A673 (cell line): Measurements from ENCODE around the gene ADCYAP1R1. TPM values are rescaled to one million over a fixed set of nuclear protein-coding genes. Genes with fewer than 3 reads are reported as not detected.

ENCODE experiments used
- BruUV-seq: library from RNA; stranded (reverse); fragments of 400-500 nt; replicated peaks from 2 replicates; lab custom pipeline; 2021; lab: Mats Ljungman, UMichigan
- CTCF ChIA-PET: fragments of 300-600 bp; sonication (Branson Sonifier 250); formaldehyde crosslinking; loops from one replicate; lab custom pipeline; 2022; ENCODE audit warnings: antibody characterized with exemption; lab: Charles Lee
- POLR2A ChIA-PET: fragments of 300-600 bp; sonication (Branson Sonifier 250); formaldehyde crosslinking; loops from one replicate; lab custom pipeline; 2022; ENCODE audit warnings: antibody characterized with exemption; ENCODE audit not compliant: low non-redundant PET; lab: Charles Lee
- DNase-seq: peaks from one replicate; pipeline ENCODE4 v3.0.0-alpha.2; 2015; ENCODE audit warnings: low spot score
- H3K27ac ChIP-seq: fragments of 200-600 bp; sonication (generic); 2 replicates; pipeline ENCODE4 v1.5.1; 2016; ENCODE audit warnings: mixed run types, low read depth, mild to moderate bottlenecking, mixed read lengths, antibody characterized with exemption, low read length; ENCODE audit not compliant: poor library complexity, severe bottlenecking
- H3K27me3 ChIP-seq: fragments of 200-600 bp; sonication (generic); replicated peaks from 2 replicates; pipeline ENCODE4 v1.6.1; 2017; ENCODE audit warnings: mixed run types, low read depth, mild to moderate bottlenecking, mixed read lengths, antibody characterized with exemption, low read length; ENCODE audit not compliant: insufficient read depth, poor library complexity
- H3K36me3 ChIP-seq: fragments of 200-600 bp; sonication (generic); 2 replicates; pipeline ENCODE4 v1.6.1; 2016; ENCODE audit warnings: mixed run types, mild to moderate bottlenecking, mixed read lengths, antibody characterized with exemption, low read length; ENCODE audit not compliant: insufficient read depth, poor library complexity, severe bottlenecking
- H3K4me1 ChIP-seq: fragments of 200-600 bp; sonication (generic); 2 replicates; pipeline ENCODE4 v1.6.1; 2017; ENCODE audit warnings: mixed run types, mild to moderate bottlenecking, mixed read lengths, antibody characterized with exemption, low read length; ENCODE audit not compliant: insufficient read depth, poor library complexity, severe bottlenecking
- H3K4me3 ChIP-seq: fragments of 200-600 bp; sonication (generic); 2 replicates; pipeline ENCODE4 v1.5.1; 2016; ENCODE audit warnings: low read depth, mixed run types, mild to moderate bottlenecking, mixed read lengths, low read length; ENCODE audit not compliant: poor library complexity, severe bottlenecking
- H3K9me3 ChIP-seq: fragments of 200-600 bp; sonication (generic); 2 replicates; pipeline ENCODE4 v1.6.1; 2016; ENCODE audit warnings: mixed run types, low read depth, mild to moderate bottlenecking, mixed read lengths, antibody characterized with exemption, low read length; ENCODE audit not compliant: poor library complexity, severe bottlenecking
- EZH2 ChIP-seq: fragments of 200-600 bp; sonication (generic); IDR thresholded peaks from 2 replicates; pipeline ENCODE4 v1.6.1; 2017; ENCODE audit warnings: borderline replicate concordance, low read depth, mild to moderate bottlenecking, mixed read lengths, antibody characterized with exemption, low read length; ENCODE audit not compliant: poor library complexity, severe bottlenecking
- intact Hi-C: fragments of 100-400 bp; cut with micrococcal nuclease; formaldehyde crosslinking; loops from one replicate; pipeline ENCODE4 v1.10.0; 2022; ENCODE audit not compliant: unreplicated experiment
- total RNA-seq: library from RNA; stranded (reverse); gene quantifications from 2 replicates; pipeline ENCODE4 v1.2.3, GENCODE V29; 2021
- TF ChIP-seq, protein P1 (sequence below): fragments of 300-800, 200-600 bp; sonication (generic); conservative IDR thresholded peaks from 2 replicates; pipeline ENCODE4 v1.5.1; 2017; ENCODE audit warnings: low read depth, mild to moderate bottlenecking, antibody characterized with exemption, low read length, moderate library complexity, mixed read lengths

Gene ADCYAP1R1
- total RNA-seq, 1 experiment from 2014 or later = not detected

DNA sequence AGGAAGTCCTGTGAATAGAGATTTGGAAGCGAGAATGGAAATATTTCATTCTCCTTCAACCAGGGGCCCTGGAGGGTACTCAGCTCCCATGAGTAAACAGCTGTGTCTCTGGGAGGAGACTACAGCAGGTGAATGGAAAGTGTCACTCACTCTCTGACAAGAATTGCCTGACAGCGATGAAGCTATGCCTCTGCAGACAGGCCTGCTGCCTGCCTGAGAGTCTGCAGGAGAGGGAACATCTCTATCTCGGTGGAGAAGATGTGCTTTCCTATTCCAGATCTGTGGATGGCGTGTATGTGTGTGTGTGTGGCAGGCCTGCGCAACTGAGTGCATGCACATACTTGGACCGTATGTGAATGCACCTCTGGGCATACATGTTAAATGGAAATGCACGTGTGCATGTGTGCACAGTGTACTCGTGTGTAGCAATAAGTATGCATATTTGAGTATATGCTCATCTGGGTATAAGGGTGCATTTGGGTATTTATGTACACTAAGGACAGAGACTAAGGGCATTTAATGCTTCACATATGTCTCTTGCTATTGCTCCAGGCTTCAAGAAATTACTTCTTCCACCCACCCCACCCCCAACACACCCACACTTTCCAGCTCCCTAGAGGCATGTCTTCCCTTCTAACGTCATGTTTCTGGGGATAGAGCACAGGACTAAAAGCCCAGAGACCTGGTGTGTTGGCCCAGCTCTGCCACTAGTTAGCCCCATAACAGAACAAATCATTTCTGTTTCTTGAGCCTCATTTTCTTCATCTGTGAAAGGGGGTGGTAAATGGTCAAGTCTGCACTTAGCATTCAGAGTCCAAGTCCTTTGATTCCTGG lies 4.6 kb upstream of the ADCYAP1R1 start:
- TF ChIP-seq, protein P1, sequence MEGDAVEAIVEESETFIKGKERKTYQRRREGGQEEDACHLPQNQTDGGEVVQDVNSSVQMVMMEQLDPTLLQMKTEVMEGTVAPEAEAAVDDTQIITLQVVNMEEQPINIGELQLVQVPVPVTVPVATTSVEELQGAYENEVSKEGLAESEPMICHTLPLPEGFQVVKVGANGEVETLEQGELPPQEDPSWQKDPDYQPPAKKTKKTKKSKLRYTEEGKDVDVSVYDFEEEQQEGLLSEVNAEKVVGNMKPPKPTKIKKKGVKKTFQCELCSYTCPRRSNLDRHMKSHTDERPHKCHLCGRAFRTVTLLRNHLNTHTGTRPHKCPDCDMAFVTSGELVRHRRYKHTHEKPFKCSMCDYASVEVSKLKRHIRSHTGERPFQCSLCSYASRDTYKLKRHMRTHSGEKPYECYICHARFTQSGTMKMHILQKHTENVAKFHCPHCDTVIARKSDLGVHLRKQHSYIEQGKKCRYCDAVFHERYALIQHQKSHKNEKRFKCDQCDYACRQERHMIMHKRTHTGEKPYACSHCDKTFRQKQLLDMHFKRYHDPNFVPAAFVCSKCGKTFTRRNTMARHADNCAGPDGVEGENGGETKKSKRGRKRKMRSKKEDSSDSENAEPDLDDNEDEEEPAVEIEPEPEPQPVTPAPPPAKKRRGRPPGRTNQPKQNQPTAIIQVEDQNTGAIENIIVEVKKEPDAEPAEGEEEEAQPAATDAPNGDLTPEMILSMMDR = no peak
- TF ChIP-seq EZH2 = no peak
- CTCF ChIA-PET = no interaction called here
- H3K27ac ChIP-seq = no peak overlapping the region
- no peaks in the 10 kb centered on the region for H3K36me3 ChIP-seq
- H3K9me3 ChIP-seq = no peaks in the 10 kb centered on the region
- H3K4me3 ChIP-seq = no peak overlapping the region
- peaks cover 25% of the 10 kb centered on the region for H3K27me3 ChIP-seq
- POLR2A ChIA-PET = interaction anchor here (0.5 kb wide), 1 partner anchor 18 kb away, joined by 3 read pairs; no protein-coding TSS in a partner anchor
- H3K4me1 ChIP-seq = peaks cover 9% of the 10 kb centered on the region
- intact Hi-C loops = no loop called here
- no peak for DNase-seq
- BruUV-seq = no TSS peak

DNA sequence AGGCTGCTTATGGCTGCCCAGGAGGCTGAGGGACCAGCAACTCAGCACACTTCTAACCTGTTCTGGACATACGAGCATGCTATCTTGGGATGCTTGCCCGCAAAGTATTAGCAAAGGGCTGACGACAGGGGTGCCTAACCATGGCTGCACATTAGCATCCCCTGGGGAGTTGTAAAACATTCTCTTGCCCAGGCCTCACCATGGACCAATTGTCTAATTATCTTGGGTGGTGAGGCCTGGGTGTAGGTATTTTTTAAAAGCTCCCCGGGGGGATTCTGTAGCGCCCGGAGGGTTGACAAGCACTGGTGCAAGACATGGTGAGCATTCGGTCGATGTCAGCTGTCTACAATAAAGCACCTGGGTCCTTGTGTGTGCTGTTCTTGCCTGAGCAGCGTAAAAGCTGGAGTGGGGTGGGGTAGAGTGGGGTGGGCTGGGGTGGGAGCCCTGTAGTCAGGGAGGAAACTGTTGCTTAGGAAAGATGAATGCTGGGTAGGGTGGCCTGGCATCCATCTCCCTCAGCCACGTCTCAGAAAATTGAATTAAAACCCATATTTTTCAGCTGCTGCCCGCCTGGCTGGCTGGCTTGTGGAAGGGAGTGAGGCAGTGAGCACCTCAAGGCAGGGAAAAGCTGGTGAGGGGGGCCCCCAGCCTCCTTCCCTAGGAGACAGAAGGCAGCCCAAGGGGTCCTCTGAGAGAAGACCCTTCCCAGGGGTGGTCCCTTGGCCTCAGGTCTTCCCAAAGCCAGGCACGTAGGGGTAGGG lies 2.9 kb upstream of the ADCYAP1R1 start:
- no peak overlapping the region for H3K27ac ChIP-seq
- H3K4me1 ChIP-seq = no peaks in the 10 kb centered on the region
- intact Hi-C loops = no loop called here
- no peaks in the 10 kb centered on the region for H3K36me3 ChIP-seq
- DNase-seq = no peak
- BruUV-seq = no TSS peak
- no peaks in the 10 kb centered on the region for H3K9me3 ChIP-seq
- TF ChIP-seq, protein P1 = no peak
- ChIA-PET POLR2A (no interaction called here), CTCF (no interaction called here)
- H3K27me3 ChIP-seq = peaks cover 42% of the 10 kb centered on the region
- H3K4me3 ChIP-seq = no peak overlapping the region

DNA sequence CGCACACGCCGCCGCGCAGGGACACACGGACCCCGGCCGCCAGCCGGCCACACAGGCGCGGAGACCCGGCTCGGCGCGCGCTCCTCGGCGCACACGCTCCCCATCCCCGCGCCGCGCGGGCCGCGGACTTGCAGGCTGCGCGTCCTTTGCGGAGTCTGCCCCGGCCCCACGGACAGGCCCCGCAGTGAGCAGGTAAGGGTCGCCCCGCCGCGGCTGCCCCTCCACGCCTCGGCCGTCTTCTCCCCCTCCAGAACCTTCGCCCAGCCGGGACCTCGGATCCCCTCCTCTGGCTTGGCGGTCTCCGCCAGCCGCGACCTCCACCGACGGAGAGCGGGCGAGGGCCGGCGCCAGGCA lies 356 bp downstream of the ADCYAP1R1 start:
- intact Hi-C loops = no loop called here
- ChIA-PET POLR2A (no interaction called here), CTCF (no interaction called here)
- Histone ChIP-seq H3K36me3 (no peaks in the 10 kb centered on the region), H3K4me1 (no peaks in the 10 kb centered on the region), H3K27ac (no peak overlapping the region), H3K27me3 (peaks cover 51% of the 10 kb centered on the region), H3K9me3 (no peaks in the 10 kb centered on the region), H3K4me3 (peak overlapping the region; percentile 40)
- TF ChIP-seq, protein P1 = no peak
- TF ChIP-seq EZH2 = no peak
- no TSS peak for BruUV-seq
- DNase-seq = no peak
